Measurements from ENCODE around the gene KRT74.

Gene KRT74

GRCh38 chr12:52613384-52614030, 39.9 kb upstream of the KRT74 start:
- TF ChIP-seq REST (IDR thresholded peaks at IDR 0.05; ENCODE audit: insufficient read depth in 1 of 2, low read depth in 2 of 2, low read length in 2 of 2), result no peak
- no peak for TF ChIP-seq POLR2AphosphoS5 (IDR thresholded peaks at IDR 0.05; ENCODE audit: low read depth, low read length)
- no peak for TF ChIP-seq TAF1 (IDR thresholded peaks at IDR 0.05; ENCODE audit: borderline replicate concordance, insufficient read depth, low read length)
- TF ChIP-seq FOXP2 (optimal IDR thresholded peaks at IDR 0.05; ENCODE audit: borderline replicate concordance, extremely low read depth, extremely low read length, insufficient read depth), result no peak
- TF ChIP-seq SIN3A (IDR thresholded peaks at IDR 0.05; ENCODE audit: borderline replicate concordance, insufficient read depth, low read length), result no peak

GRCh38 chr12:52612431-52613383, 39.1 kb upstream of the KRT74 start:
- TF ChIP-seq TAF1 (IDR thresholded peaks at IDR 0.05; ENCODE audit: borderline replicate concordance, insufficient read depth, low read length), result no peak
- no peak for TF ChIP-seq REST (IDR thresholded peaks at IDR 0.05; ENCODE audit: insufficient read depth in 1 of 2, low read depth in 2 of 2, low read length in 2 of 2)
- TF ChIP-seq SIN3A (IDR thresholded peaks at IDR 0.05; ENCODE audit: borderline replicate concordance, insufficient read depth, low read length), result no peak
- no peak for TF ChIP-seq POLR2AphosphoS5 (IDR thresholded peaks at IDR 0.05; ENCODE audit: low read depth, low read length)
- no peak for TF ChIP-seq FOXP2 (optimal IDR thresholded peaks at IDR 0.05; ENCODE audit: borderline replicate concordance, extremely low read depth, extremely low read length, insufficient read depth)

GRCh38 chr12:52611080-52611468, 37.4 kb upstream of the KRT74 start:
- TF ChIP-seq POLR2AphosphoS5 (IDR thresholded peaks at IDR 0.05; ENCODE audit: low read depth, low read length), result no peak
- TF ChIP-seq FOXP2 (optimal IDR thresholded peaks at IDR 0.05; ENCODE audit: borderline replicate concordance, extremely low read depth, extremely low read length, insufficient read depth), result no peak

- TF ChIP-seq FOXP2 (optimal IDR thresholded peaks at IDR 0.05; ENCODE audit: borderline replicate concordance, extremely low read depth, extremely low read length, insufficient read depth), result no peak
- no peak for TF ChIP-seq SIN3A (IDR thresholded peaks at IDR 0.05; ENCODE audit: borderline replicate concordance, insufficient read depth, low read length)
- no peak for TF ChIP-seq POLR2AphosphoS5 (IDR thresholded peaks at IDR 0.05; ENCODE audit: low read depth, low read length)
- no peak for TF ChIP-seq REST (IDR thresholded peaks at IDR 0.05; ENCODE audit: insufficient read depth in 1 of 2, low read depth in 2 of 2, low read length in 2 of 2)
- TF ChIP-seq TAF1 (IDR thresholded peaks at IDR 0.05; ENCODE audit: borderline replicate concordance, insufficient read depth, low read length), result no peak
Observed at GRCh38 chr12:52608826-52609630, 35.4 kb upstream of the KRT74 start.

- TF ChIP-seq REST (IDR thresholded peaks at IDR 0.05; ENCODE audit: insufficient read depth in 1 of 2, low read depth in 2 of 2, low read length in 2 of 2) (no peak), POLR2AphosphoS5 (IDR thresholded peaks at IDR 0.05; ENCODE audit: low read depth, low read length) (no peak), TAF1 (IDR thresholded peaks at IDR 0.05; ENCODE audit: borderline replicate concordance, insufficient read depth, low read length) (no peak), SIN3A (IDR thresholded peaks at IDR 0.05; ENCODE audit: borderline replicate concordance, insufficient read depth, low read length) (no peak), FOXP2 (optimal IDR thresholded peaks at IDR 0.05; ENCODE audit: borderline replicate concordance, extremely low read depth, extremely low read length, insufficient read depth) (no peak)
Observed at GRCh38 chr12:52608161-52608560, 34.5 kb upstream of the KRT74 start.

Measured in PFSK-1 (cell line).